ENCODE data around the gene KRT79.

Gene KRT79

GRCh38 chr12:52835271-52836041, 1.3 kb upstream of the KRT79 start:
- no peak for DNase-seq (ENCODE audit: low read depth)

- DNase-seq (ENCODE audit: low read depth): no peak
Observed at GRCh38 chr12:52834727-52835001, 553 bp upstream of the KRT79 start.

GRCh38 chr12:52832985-52833905, 866 bp downstream of the KRT79 start:
- DNase-seq (ENCODE audit: low read depth): no peak

- DNase-seq (ENCODE audit: low read depth): no peak
Observed at GRCh38 chr12:52832451-52832850, 1.7 kb downstream of the KRT79 start.

- no peak for DNase-seq (ENCODE audit: low read depth)
Observed at GRCh38 chr12:52831251-52831650, 2.9 kb downstream of the KRT79 start.

GRCh38 chr12:52829986-52830770, 3.9 kb downstream of the KRT79 start:
- no peak for DNase-seq (ENCODE audit: low read depth)

- no peak for DNase-seq (ENCODE audit: low read depth)
Observed at GRCh38 chr12:52828591-52829021, 5.5 kb downstream of the KRT79 start.

- no peak for DNase-seq (ENCODE audit: low read depth)
Observed at GRCh38 chr12:52828156-52828555, 6.0 kb downstream of the KRT79 start.

GRCh38 chr12:52827499-52828090, 6.5 kb downstream of the KRT79 start:
- DNase-seq (ENCODE audit: low read depth): no peak

- no peak for DNase-seq (ENCODE audit: low read depth)
Observed at GRCh38 chr12:52826611-52827498, 7.3 kb downstream of the KRT79 start.

GRCh38 chr12:52825961-52826360, 8.2 kb downstream of the KRT79 start:
- DNase-seq (ENCODE audit: low read depth): no peak

GRCh38 chr12:52824741-52825410, 9.2 kb downstream of the KRT79 start:
- no peak for DNase-seq (ENCODE audit: low read depth)

- no peak for DNase-seq (ENCODE audit: low read depth)
Observed at GRCh38 chr12:52823761-52824450, 10.2 kb downstream of the KRT79 start.

- DNase-seq (ENCODE audit: low read depth): no peak
Observed at GRCh38 chr12:52822771-52823510, 11.2 kb downstream of the KRT79 start.

- DNase-seq (ENCODE audit: low read depth): no peak
Observed at GRCh38 chr12:52821826-52822660, 12.1 kb downstream of the KRT79 start.

GRCh38 chr12:52821071-52821730, 12.9 kb downstream of the KRT79 start:
- no peak for DNase-seq (ENCODE audit: low read depth)

- no peak for DNase-seq (ENCODE audit: low read depth)
Observed at GRCh38 chr12:52820521-52820920, 13.6 kb downstream of the KRT79 start.
